Left lung (tissue), 10 donors: Measurements from ENCODE around the gene GAD1. TPM values are rescaled to one million over a fixed set of nuclear protein-coding genes. Genes with fewer than 3 reads are reported as not detected.

ENCODE experiments used
- ATAC-seq: fragments of 200-7000 bp; cut with Tn5 transposase; one replicate; pipeline ENCODE4 v1.9.1; 2020; ENCODE audit warnings: moderate library complexity
- DNase-seq, 4 donors: peaks; one replicate each; pipeline ENCODE4 v3.0.0-alpha.2; 2013 to 2020
- H3K27ac ChIP-seq, 2 donors: fragments of 200-600 bp; sonication (generic) in 1 of 2; one replicate each; pipeline versions ENCODE4 v1.5.0 to v1.8.0; 2020 to 2021
- H3K27me3 ChIP-seq, 2 donors: fragments of 200-600 bp; sonication (generic) in 1 of 2; one replicate each; pipeline versions ENCODE4 v1.5.0 to v1.8.0; 2020 to 2021
- H3K36me3 ChIP-seq, 2 donors: fragments of 200-600 bp; sonication (generic) in 1 of 2; one replicate each; pipeline versions ENCODE4 v1.5.0 to v1.8.0; 2020 to 2021
- H3K4me1 ChIP-seq, 2 donors: fragments of 200-600 bp; one replicate each; pipeline ENCODE4 v1.8.0; 2021
- H3K4me3 ChIP-seq, 2 donors: fragments of 200-600 bp; sonication (generic) in 1 of 2; one replicate each; pipeline versions ENCODE4 v1.5.0 to v1.8.0; 2020 to 2021; ENCODE audit warnings: mild to moderate bottlenecking in 1 of 2
- H3K9me3 ChIP-seq, 2 donors: fragments of 200-600 bp; sonication (generic) in 1 of 2; one replicate each; pipeline versions ENCODE4 v1.5.0 to v1.8.0; 2020 to 2021
- CTCF ChIP-seq, 2 donors: fragments of 200-600 bp; sonication (generic) in 1 of 2; IDR thresholded peaks; one replicate each; pipeline versions ENCODE4 v1.5.0 to v1.8.0; 2021; ENCODE audit warnings: antibody characterized with exemption in 2 of 2
- intact Hi-C, 2 donors: fragments of 100-400 bp; cut with DNase I; formaldehyde crosslinking; loops; one replicate each; pipeline versions ENCODE4 v1.11.2 to v1.14.2; 2022
- polyA plus RNA-seq, 6 donors: library from polyadenylated mRNA; unstranded; fragments of 120-200 nt; gene quantifications; one replicate each; pipeline ENCODE4 v1.2.1, GENCODE V29; 2013; ENCODE audit not compliant: insufficient read length in 6 of 6
- total RNA-seq, 2 donors: library from RNA; stranded (reverse); fragmentation: NEBNext Ultra II Directional; extraction: Animal tissue kit (Norgen Biotek cat#: 25700); gene quantifications; one replicate each; pipeline ENCODE4 v1.2.1, GENCODE V29; 2021
- donor health status: DM: no; HTN: yes; CAD: no.
- donor health status: DM: no; HTN: no; CAD: no.

The GAD1 gene
- total and polyA plus RNA-seq, 8 donors = 0.29 to 1.7 (median 1.2) TPM; not detected in 1

- H3K4me1 ChIP-seq = peaks cover 36 to 70% of the 10 kb centered on the region in 2 donors
- H3K9me3 ChIP-seq = no peaks in the 10 kb centered on the region
- ATAC-seq (peak; percentile 4), DNase-seq (no peak)
- H3K27me3 ChIP-seq = peaks cover 92 to 100% of the 10 kb centered on the region in 2 donors
- TF ChIP-seq CTCF (IDR thresholded peaks at IDR 0.05) = no peak
- no peaks in the 10 kb centered on the region for H3K36me3 ChIP-seq
- no peak overlapping the region for H3K27ac ChIP-seq
- intact Hi-C loops = loop anchor here in 1 of 2 donors (10.0 kb wide), 1 partner anchor 403 kb away; no protein-coding TSS in a partner anchor
- peak overlapping the region; percentile 29 to 44 for H3K4me3 ChIP-seq
These were observed 677 bp downstream of the GAD1 start for GRCh38 chr2:170817093-170818035.

- TF ChIP-seq CTCF (IDR thresholded peaks at IDR 0.05) = no peak
- no peaks in the 10 kb centered on the region for H3K9me3 ChIP-seq
- intact Hi-C loops = loop anchor here in 1 of 2 donors (10.0 kb wide), 1 partner anchor 403 kb away; no protein-coding TSS in a partner anchor
- peaks cover 45 to 76% of the 10 kb centered on the region in 2 donors for H3K4me1 ChIP-seq
- ATAC-seq (no peak), DNase-seq (no peak)
- H3K36me3 ChIP-seq = no peaks in the 10 kb centered on the region
- H3K4me3 ChIP-seq = peak overlapping the region; percentile 29 to 44
- H3K27me3 ChIP-seq = peaks cover 94 to 100% of the 10 kb centered on the region in 2 donors
- no peak overlapping the region for H3K27ac ChIP-seq
These were observed 1.5 kb downstream of the GAD1 start for GRCh38 chr2:170818036-170818751.

- peaks cover 94 to 100% of the 10 kb centered on the region in 2 donors for H3K27me3 ChIP-seq
- intact Hi-C loops = loop anchor here in 1 of 2 donors (10.0 kb wide), 1 partner anchor 404 kb away; no protein-coding TSS in a partner anchor
- DNase-seq (no peak), ATAC-seq (no peak)
- H3K9me3 ChIP-seq = no peaks in the 10 kb centered on the region
- H3K27ac ChIP-seq = no peak overlapping the region
- peaks cover 52 to 79% of the 10 kb centered on the region in 2 donors for H3K4me1 ChIP-seq
- no peaks in the 10 kb centered on the region for H3K36me3 ChIP-seq
- TF ChIP-seq CTCF (IDR thresholded peaks at IDR 0.05) = no peak
- no peak overlapping the region for H3K4me3 ChIP-seq
These were observed 2.2 kb downstream of the GAD1 start for GRCh38 chr2:170818752-170819470.

GRCh38 chr2:170819680-170820664, 3.3 kb downstream of the GAD1 start:
- no peak overlapping the region for H3K27ac ChIP-seq
- ATAC-seq = no peak
- no peak for TF ChIP-seq CTCF (IDR thresholded peaks at IDR 0.05)
- H3K27me3 ChIP-seq = peaks cover 86 to 100% of the 10 kb centered on the region in 2 donors
- intact Hi-C loops = loop anchor here in 1 of 2 donors (10.0 kb wide), 1 partner anchor 405 kb away; no protein-coding TSS in a partner anchor
- H3K36me3 ChIP-seq = no peaks in the 10 kb centered on the region
- H3K9me3 ChIP-seq = no peaks in the 10 kb centered on the region
- no peak for DNase-seq
- no peak overlapping the region for H3K4me3 ChIP-seq
- H3K4me1 ChIP-seq = peaks cover 52 to 80% of the 10 kb centered on the region in 2 donors
